A549 (cell line): Measurements from ENCODE around the gene PIGL. TPM values are rescaled to one million over a fixed set of nuclear protein-coding genes. Genes with fewer than 3 reads are reported as not detected.

Source experiments
- ATAC-seq, 2 experiments: fragments of 200-7000 bp in 1 of 2; fragments of >200 bp in 1 of 2; cut with Nextera tagmentation in 1 of 2; cut with Tn5 transposase in 1 of 2; 3 replicates each; pipeline versions ENCODE4 v1.8.0 to v1.9.1; 2018 to 2020; ENCODE audit warnings: mild to moderate bottlenecking in 1 of 2, moderate library complexity in 1 of 2
- CTCF ChIA-PET: fragments of 300-600 bp; sonication (Branson Sonifier 250); formaldehyde crosslinking; extraction: SDS; loops from one replicate; lab custom pipeline; 2021; ENCODE audit warnings: antibody characterized with exemption, inconsistent platforms; lab: Yijun Ruan, JAX
- POLR2A ChIA-PET: fragments of 350-600 bp; formaldehyde crosslinking; extraction: SDS; loops from one replicate; lab custom pipeline; 2021; ENCODE audit warnings: antibody characterized with exemption, inconsistent platforms; lab: Yijun Ruan, JAX
- DNase-seq, 2 experiments: peaks; one replicate each; pipeline versions ENCODE4 v3.0.0 to v3.0.0-alpha.2; 2011 to 2016; ENCODE audit warnings: low read depth in 1 of 2, low spot score in 1 of 2
- FAIRE-seq: peaks from 2 replicates; lab custom pipeline; 2011; peaks lifted over from hg19 to GRCh38; lab: Jason Lieb, UNC
- H3K27ac ChIP-seq, 2 experiments: fragments of >200 bp; sonication (Bioruptor Twin); formaldehyde crosslinking; 3 replicates each; pipeline ENCODE4 v1.5.1; 2016 to 2017
- H3K4me1 ChIP-seq: fragments of >200 bp; sonication (Bioruptor Twin); formaldehyde crosslinking; 3 replicates; pipeline ENCODE4 v1.6.1; 2016
- H3K4me2 ChIP-seq: fragments of >200 bp; sonication (Bioruptor Twin); formaldehyde crosslinking; 3 replicates; pipeline ENCODE4 v1.6.1; 2016
- H3K4me3 ChIP-seq: fragments of >200 bp; sonication (Bioruptor Twin); formaldehyde crosslinking; 3 replicates; pipeline ENCODE4 v1.5.1; 2016
- H3K9me3 ChIP-seq: fragments of >200 bp; sonication (Bioruptor Twin); formaldehyde crosslinking; 3 replicates; pipeline ENCODE4 v1.6.1; 2016
- CHD2 ChIP-seq: fragments of 150-350 bp; IDR thresholded peaks from 2 replicates; pipeline ENCODE4 v1.6.1; 2014; ENCODE audit warnings: low read length; ENCODE audit not compliant: partially characterized antibody
- CTCF ChIP-seq: fragments of >200 bp; sonication (Bioruptor Twin); formaldehyde crosslinking; IDR thresholded peaks from 3 replicates; pipeline ENCODE4 v1.5.1; 2016
- EP300 ChIP-seq, 2 experiments: fragments of >200 bp; sonication (Bioruptor Twin); formaldehyde crosslinking; IDR thresholded peaks; 2 replicates in 1 of 2; 3 replicates in 1 of 2; pipeline ENCODE4 v1.6.1; 2016 to 2017
- ESRRA ChIP-seq: fragments of 150-350 bp; IDR thresholded peaks from 2 replicates; pipeline ENCODE4 v1.6.1; 2014; ENCODE audit warnings: mild to moderate bottlenecking, low read length, borderline replicate concordance
- FOSL2 ChIP-seq, 2 experiments: fragments of 450-650 bp in 1 of 2; fragments of >200 bp in 1 of 2; sonication (Bioruptor Twin) in 1 of 2; formaldehyde crosslinking; IDR thresholded peaks; 2 replicates each; pipeline versions ENCODE4 v1.5.0 to v1.6.1; 2016 to 2020; ENCODE audit warnings: mild to moderate bottlenecking in 1 of 2, moderate library complexity in 1 of 2
- FOXS1 ChIP-seq: fragments of 250-450 bp; sonication (Bioruptor Pico); IDR thresholded peaks from 2 replicates; pipeline ENCODE4 v1.5.0; 2020; ENCODE audit warnings: mild to moderate bottlenecking, moderate library complexity
- HDAC2 ChIP-seq: fragments of 200-600 bp; sonication (generic); IDR thresholded peaks from 2 replicates; pipeline ENCODE4 v1.6.1; 2016
- HMGXB4 ChIP-seq: fragments of 250-450 bp; sonication (Bioruptor Pico); IDR thresholded peaks from 2 replicates; pipeline ENCODE4 v1.5.0; 2021; ENCODE audit warnings: mild to moderate bottlenecking, moderate library complexity, borderline replicate concordance
- JUN ChIP-seq, 2 experiments: fragments of >200 bp; sonication (Bioruptor Twin); formaldehyde crosslinking; IDR thresholded peaks; 2 replicates in 1 of 2; 3 replicates in 1 of 2; pipeline ENCODE4 v1.6.1; 2016 to 2017
- KDM1A ChIP-seq: fragments of 200-600 bp; sonication (generic); IDR thresholded peaks from 2 replicates; pipeline ENCODE4 v1.6.1; 2016; ENCODE audit warnings: low read depth, mild to moderate bottlenecking
- KDM5A ChIP-seq: fragments of 200-600 bp; sonication (generic); IDR thresholded peaks from 2 replicates; pipeline ENCODE4 v1.6.1; 2016; ENCODE audit warnings: antibody characterized with exemption, mild to moderate bottlenecking
- NR3C1 ChIP-seq: fragments of >200 bp; sonication (Bioruptor Twin); formaldehyde crosslinking; IDR thresholded peaks from 3 replicates; pipeline ENCODE4 v1.6.1; 2017
- RCOR1 ChIP-seq: fragments of 150-350 bp; IDR thresholded peaks from 2 replicates; pipeline ENCODE4 v1.6.1; 2014; ENCODE audit warnings: antibody characterized with exemption, low read length, low read depth
- SMC3 ChIP-seq: fragments of >200 bp; sonication (Bioruptor Twin); formaldehyde crosslinking; IDR thresholded peaks from 3 replicates; pipeline ENCODE4 v1.6.1; 2018; ENCODE audit warnings: inconsistent platforms
- SREBF2 ChIP-seq: fragments of 450-650 bp; IDR thresholded peaks from 2 replicates; pipeline ENCODE4 v1.6.1; 2014; ENCODE audit warnings: mild to moderate bottlenecking, moderate library complexity
- ZNF302 ChIP-seq: fragments of 250-450 bp; sonication (Bioruptor Pico); IDR thresholded peaks from 2 replicates; pipeline ENCODE4 v1.9.0; 2021; ENCODE audit warnings: inconsistent platforms, mild to moderate bottlenecking, moderate library complexity
- ZSCAN20 ChIP-seq: fragments of 250-450 bp; sonication (Bioruptor Pico); IDR thresholded peaks from 2 replicates; pipeline ENCODE4 v1.8.0; 2022; ENCODE audit warnings: mild to moderate bottlenecking, moderate library complexity
- WGBS: methylation state at CpG from one replicate; pipeline ENCODE4 v1.1.6; 2017; ENCODE audit errors: missing lambda C conversion rate; 5-methylcytosine and 5-hydroxymethylcytosine counted together
- polyA plus RNA-seq, 4 experiments: library from polyadenylated mRNA; depleted of rRNA in 3 of 4; stranded (reverse); fragments of >200 nt; fragmentation: RNase III in 1 of 4; extraction: RNeasy Plus Mini Kit Qiagen cat#74134 plus additional on column Dnase treatment in 1 of 4; gene quantifications; 2 replicates in 3 of 4; 3 replicates in 1 of 4; pipeline ENCODE4 v1.2.3, GENCODE V29; 2011 to 2017
- small RNA-seq, 6 experiments: library from RNA; depleted of rRNA; stranded (forward); fragments of <200 nt; gene quantifications; one replicate each; pipeline ENCODE3, GENCODE V24; 2012

The PIGL gene
- polyA plus RNA-seq, 2 of the 4 experiments (the other 2 are of a cell fraction), result 27.5 to 35.1 TPM

- ChIA-PET CTCF (interaction anchor here (0.7 to 6.6 kb wide), 46 partner anchors 11 to 225 kb away, joined by 3 to 163 read pairs (median 10); partner anchors contain the start of genes CENPV, PIGL, TRPV2 and UBB), POLR2A (interaction anchor here (1.9 to 2.8 kb wide), 3 partner anchors 12 to 74 kb away, joined by 15 to 30 read pairs (median 17); partner anchors contain the start of genes CENPV and UBB)
- peak in 1 of 2 experiments; percentile 14; a peak in 2 of 6 replicates for ATAC-seq
- Histone ChIP-seq H3K27ac (peak overlapping the region in 1 of 2 experiments; percentile 38; a peak in 2 of 6 replicates), H3K9me3 (no peaks in the 10 kb centered on the region), H3K4me1 (peaks cover 7% of the 10 kb centered on the region; the same call in 1 of the 3 replicates), H3K4me3 (no peak overlapping the region), H3K4me2 (no peak overlapping the region)
- no peak for DNase-seq
- no peak for FAIRE-seq
- TF ChIP-seq SREBF2 (no peak), NR3C1 (no peak), CHD2 (no peak), SMC3 (no peak), CTCF (no peak), KDM5A (no peak), ZNF302 (CRISPR knock-in tag) (no peak), FOSL2 (IDR thresholded peaks at IDR 0.05) (no peak), FOSL2 (CRISPR knock-in tag; IDR thresholded peaks at IDR 0.05) (no peak), JUN (IDR thresholded peaks at IDR 0.05) (no peak), ZSCAN20 (no peak), ESRRA (no peak), EP300 (IDR thresholded peaks at IDR 0.05) (no peak)
These were observed 147.6 kb downstream of the PIGL start for GRCh38 chr17:16364625-16365024.

- ChIA-PET CTCF (interaction anchor here (0.7 to 10.2 kb wide), 4 partner anchors 8 to 67 kb away, joined by 3 to 132 read pairs (median 6); partner anchors contain the start of gene CENPV), POLR2A (no interaction called here)
- Histone ChIP-seq H3K4me1 (peaks cover 2% of the 10 kb centered on the region; the same call in 1 of the 3 replicates), H3K4me2 (no peak overlapping the region), H3K9me3 (no peaks in the 10 kb centered on the region), H3K4me3 (no peak overlapping the region), H3K27ac (no peak overlapping the region)
- TF ChIP-seq HMGXB4 (CRISPR knock-in tag), result no peak
- TF ChIP-seq ZSCAN20, result no peak
- TF ChIP-seq RCOR1, result no peak
- no peak for TF ChIP-seq FOXS1 (CRISPR knock-in tag)
- 79% methylated on average over 5 of the region's 5 CpGs for WGBS
- no peak for FAIRE-seq
- peak in 1 of 2 experiments; percentile 52; a peak in 3 of 6 replicates for ATAC-seq
- peak in 1 of 2 experiments; percentile 82 for DNase-seq
These were observed 154.7 kb downstream of the PIGL start for GRCh38 chr17:16371742-16372141.

GRCh38 chr17:16374146-16374938, 157.3 kb downstream of the PIGL start:
- Histone ChIP-seq H3K27ac (no peak overlapping the region), H3K4me1 (peaks cover 19% of the 10 kb centered on the region), H3K9me3 (no peaks in the 10 kb centered on the region), H3K4me3 (no peak overlapping the region), H3K4me2 (no peak overlapping the region)
- ChIA-PET POLR2A (interaction anchor here (1.2 kb wide), 1 partner anchor 64 kb away, joined by 3 read pairs; no protein-coding TSS in a partner anchor), CTCF (interaction anchor here (0.7 to 10.2 kb wide), 7 partner anchors 11 to 162 kb away, joined by 3 to 132 read pairs (median 4); partner anchors contain the start of gene CENPV)
- WGBS, result 89% methylated on average over 16 of the region's 16 CpGs
- TF ChIP-seq HDAC2, result no peak
- TF ChIP-seq KDM1A, result no peak
- ATAC-seq (no peak), FAIRE-seq (no peak), DNase-seq (peak in 1 of 2 experiments; percentile 44)

Small RNA genes lying within 50 kb of the gene (small RNA-seq; reads per million reads assigned to genes)
- gene MIR1288, result 0 to 1.2 (median 0) reads per million in 6 experiments

Other genes with a start within 250 kb of the PIGL start
- 65.5 and 72.7 TPM in 2 replicates for gene ZSWIM7, start 217.5 kb upstream of the PIGL start, polyA plus RNA-seq (2011; rRNA removed)
- 56.1 to 62.9 TPM (median 60.0 TPM) in 3 replicates for gene ZSWIM7, start 217.5 kb upstream of the PIGL start, polyA plus RNA-seq (2017; fragmentation: RNase III; extraction: RNeasy Plus Mini Kit Qiagen cat#74134 plus additional on column Dnase treatment)
- gene TTC19, start 217.4 kb upstream of the PIGL start, polyA plus RNA-seq (2011; rRNA removed), result 16.6 and 23.6 TPM in 2 replicates
- gene TTC19, start 217.4 kb upstream of the PIGL start, polyA plus RNA-seq (2017; fragmentation: RNase III; extraction: RNeasy Plus Mini Kit Qiagen cat#74134 plus additional on column Dnase treatment), result 30.3 to 33.7 TPM (median 31.3 TPM) in 3 replicates
- 190 and 194 TPM in 2 replicates for gene NCOR1, start 1.7 kb upstream of the PIGL start, polyA plus RNA-seq (2011; rRNA removed)
- gene NCOR1, start 1.7 kb upstream of the PIGL start, polyA plus RNA-seq (2017; fragmentation: RNase III; extraction: RNeasy Plus Mini Kit Qiagen cat#74134 plus additional on column Dnase treatment), result 60.8 to 65.5 TPM (median 65.5 TPM) in 3 replicates
- 191 and 202 TPM in 2 replicates for gene CENPV, start 136.3 kb downstream of the PIGL start, polyA plus RNA-seq (2011; rRNA removed)
- 106 to 114 TPM (median 112 TPM) in 3 replicates for gene CENPV, start 136.3 kb downstream of the PIGL start, polyA plus RNA-seq (2017; fragmentation: RNase III; extraction: RNeasy Plus Mini Kit Qiagen cat#74134 plus additional on column Dnase treatment)
- 2,851 and 4,311 TPM in 2 replicates for gene UBB, start 163.9 kb downstream of the PIGL start, polyA plus RNA-seq (2011; rRNA removed)
- gene UBB, start 163.9 kb downstream of the PIGL start, polyA plus RNA-seq (2017; fragmentation: RNase III; extraction: RNeasy Plus Mini Kit Qiagen cat#74134 plus additional on column Dnase treatment), result 2,383 to 2,467 TPM (median 2,404 TPM) in 3 replicates
- 0.31 and 0.60 TPM in 2 replicates for gene TRPV2, start 198.4 kb downstream of the PIGL start, polyA plus RNA-seq (2011; rRNA removed)
- gene TRPV2, start 198.4 kb downstream of the PIGL start, polyA plus RNA-seq (2017; fragmentation: RNase III; extraction: RNeasy Plus Mini Kit Qiagen cat#74134 plus additional on column Dnase treatment), result 0.35 to 0.62 TPM (median 0.61 TPM) in 3 replicates